ENCODE data around the gene ASCC1. TPM values are rescaled to one million over a fixed set of nuclear protein-coding genes. Genes with fewer than 3 reads are reported as not detected.

Gene ASCC1
- total RNA-seq, 1 donor: 11.0 TPM

GRCh38 chr10:72086466-72087391, 129.3 kb downstream of the ASCC1 start:
- DNase-seq (ENCODE audit: low read depth in 2 of 3, low spot score in 2 of 3): peak in 2 of 3 donors; percentile 56 to 62

DNA sequence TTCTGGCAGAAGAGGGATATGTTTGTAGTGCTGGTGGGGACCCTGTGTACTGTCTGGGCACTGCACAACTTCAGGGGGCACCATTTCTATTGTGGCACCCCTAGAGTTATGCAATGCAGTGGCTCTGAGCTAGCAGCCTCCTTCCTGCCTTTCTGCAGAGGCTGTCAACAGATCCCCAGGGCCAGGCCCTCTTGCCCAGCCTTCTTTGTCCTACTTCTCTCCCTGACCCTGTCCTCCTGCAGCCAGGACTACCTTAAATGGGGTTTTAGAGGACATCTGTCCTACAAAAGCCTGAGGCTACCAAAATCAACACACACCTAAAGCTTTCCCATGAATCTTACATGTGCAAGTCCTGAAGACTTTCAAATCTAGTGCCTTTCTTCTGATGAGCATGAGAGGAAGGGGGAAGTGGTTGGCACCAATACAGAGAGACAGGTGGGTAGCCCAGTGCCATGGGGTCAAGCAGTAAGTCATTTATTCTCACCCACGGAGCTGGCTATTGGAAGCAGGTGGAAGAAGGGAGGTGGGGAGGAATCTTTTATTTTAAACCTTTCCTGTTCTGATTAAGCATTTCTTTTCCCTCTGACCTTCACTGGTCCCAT, 130.1 kb downstream of the ASCC1 start:
- no peak for DNase-seq (ENCODE audit: low read depth in 2 of 3, low spot score in 2 of 3)

DNA sequence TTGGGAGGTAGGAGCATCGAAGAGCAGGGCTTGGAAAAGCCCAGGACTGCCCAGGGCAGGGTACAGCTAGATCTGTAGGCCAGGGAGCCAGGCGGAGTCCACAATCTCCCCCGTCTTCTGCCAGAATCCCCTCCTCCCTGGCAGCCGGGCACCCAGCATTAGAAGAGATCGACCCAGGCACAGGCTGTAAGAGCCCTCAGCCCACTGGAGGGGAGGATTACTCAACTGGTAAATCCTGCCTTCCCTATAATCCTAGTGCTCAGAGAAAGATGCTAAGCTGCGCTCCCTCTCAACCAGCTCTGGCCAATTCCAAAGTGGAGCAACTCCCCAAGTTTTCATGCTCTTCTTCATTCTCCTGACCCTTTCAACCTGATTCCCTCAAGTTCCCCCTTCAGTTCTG, 130.9 kb downstream of the ASCC1 start:
- no peak for DNase-seq (ENCODE audit: low read depth in 2 of 3, low spot score in 2 of 3)

- no peak for DNase-seq (ENCODE audit: low read depth in 2 of 3, low spot score in 2 of 3)
These were observed 132.2 kb downstream of the ASCC1 start for GRCh38 chr10:72083790-72084459.

DNA sequence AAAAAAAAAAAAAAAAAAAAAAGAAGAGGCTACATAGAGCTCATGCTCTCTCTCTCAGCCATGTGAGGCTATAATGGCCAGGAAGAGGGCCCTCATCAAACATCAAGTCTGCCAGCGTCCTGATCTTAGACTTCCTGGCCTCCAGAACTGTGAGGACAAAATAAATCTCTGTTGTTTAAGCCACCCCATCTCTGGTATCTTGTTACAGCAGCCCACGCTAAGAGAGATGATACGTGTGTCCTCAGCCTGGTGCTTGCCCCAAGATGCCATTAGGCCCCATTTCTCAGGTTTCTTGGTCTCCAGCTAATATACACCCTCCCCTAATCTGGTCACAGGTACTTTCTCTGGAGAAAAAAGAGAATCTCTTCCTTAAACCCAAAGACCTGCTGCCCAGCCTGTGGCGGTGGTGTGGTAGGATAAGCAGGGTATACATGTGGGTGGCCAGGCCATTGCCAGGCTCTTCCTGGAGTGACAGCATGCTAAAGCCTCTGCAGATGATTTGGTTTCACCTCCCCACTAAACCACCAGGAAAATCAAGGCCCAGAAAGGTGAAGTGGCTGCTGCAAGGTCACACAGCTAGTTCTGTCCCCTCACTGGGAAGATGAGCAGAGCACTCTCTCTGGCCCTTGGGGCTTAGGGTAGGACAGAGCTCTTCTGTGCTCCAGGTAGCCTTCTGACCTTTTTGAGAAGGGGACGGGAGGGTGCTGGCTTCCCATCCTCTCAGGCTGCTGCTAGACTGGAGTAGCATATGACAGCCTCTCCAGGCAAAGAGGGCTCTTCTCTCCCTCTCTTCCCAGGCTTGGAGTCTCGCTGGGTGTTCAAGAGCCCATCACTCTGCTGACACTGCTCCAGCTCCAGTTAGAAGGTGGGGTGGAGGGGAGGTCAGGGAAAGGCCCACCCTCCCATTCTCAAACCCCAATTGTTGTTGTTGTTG, 133.0 kb downstream of the ASCC1 start:
- DNase-seq (ENCODE audit: low read depth in 2 of 3, low spot score in 2 of 3): no peak

DNA sequence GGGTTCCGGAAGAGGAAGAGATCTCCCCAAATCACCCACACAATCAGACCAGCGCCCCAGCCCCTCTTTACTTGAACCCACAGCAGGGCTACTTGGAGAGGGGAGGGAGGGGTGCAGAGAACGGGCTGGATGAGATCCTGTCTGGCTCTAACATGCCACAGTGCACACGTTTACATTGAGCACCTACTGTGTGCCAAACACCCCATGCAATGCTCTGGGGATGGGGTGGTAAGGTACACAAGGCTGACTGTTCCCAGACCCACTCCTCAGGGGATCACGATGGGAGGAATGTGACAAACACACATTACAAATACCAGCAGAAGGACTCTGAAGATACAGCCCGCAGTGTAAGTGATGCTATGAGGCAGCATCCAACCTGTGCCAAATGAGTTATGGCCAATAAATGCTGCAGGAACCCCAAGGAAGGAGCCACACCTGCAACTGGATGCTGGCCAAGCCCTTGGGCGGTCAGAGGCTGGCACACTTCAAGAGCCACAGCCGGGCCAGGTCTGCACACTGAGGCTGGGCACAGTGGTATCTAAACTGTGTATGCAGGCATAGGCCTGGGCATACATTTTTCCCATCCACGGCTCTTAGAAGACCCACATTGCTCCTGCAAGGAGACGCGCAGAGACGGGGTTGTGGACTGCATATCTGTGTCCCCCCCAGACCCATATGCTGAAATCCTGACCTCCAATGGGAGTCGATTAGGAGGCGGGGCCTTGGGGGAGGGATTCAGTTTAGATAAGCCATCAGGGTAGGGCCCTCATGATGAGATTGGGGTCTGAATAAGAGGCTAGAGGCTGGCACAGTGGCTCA, 134.1 kb downstream of the ASCC1 start:
- DNase-seq (ENCODE audit: low read depth in 2 of 3, low spot score in 2 of 3): no peak

GRCh38 chr10:72081210-72081609, 134.9 kb downstream of the ASCC1 start:
- no peak for DNase-seq (ENCODE audit: low read depth in 2 of 3, low spot score in 2 of 3)

DNA sequence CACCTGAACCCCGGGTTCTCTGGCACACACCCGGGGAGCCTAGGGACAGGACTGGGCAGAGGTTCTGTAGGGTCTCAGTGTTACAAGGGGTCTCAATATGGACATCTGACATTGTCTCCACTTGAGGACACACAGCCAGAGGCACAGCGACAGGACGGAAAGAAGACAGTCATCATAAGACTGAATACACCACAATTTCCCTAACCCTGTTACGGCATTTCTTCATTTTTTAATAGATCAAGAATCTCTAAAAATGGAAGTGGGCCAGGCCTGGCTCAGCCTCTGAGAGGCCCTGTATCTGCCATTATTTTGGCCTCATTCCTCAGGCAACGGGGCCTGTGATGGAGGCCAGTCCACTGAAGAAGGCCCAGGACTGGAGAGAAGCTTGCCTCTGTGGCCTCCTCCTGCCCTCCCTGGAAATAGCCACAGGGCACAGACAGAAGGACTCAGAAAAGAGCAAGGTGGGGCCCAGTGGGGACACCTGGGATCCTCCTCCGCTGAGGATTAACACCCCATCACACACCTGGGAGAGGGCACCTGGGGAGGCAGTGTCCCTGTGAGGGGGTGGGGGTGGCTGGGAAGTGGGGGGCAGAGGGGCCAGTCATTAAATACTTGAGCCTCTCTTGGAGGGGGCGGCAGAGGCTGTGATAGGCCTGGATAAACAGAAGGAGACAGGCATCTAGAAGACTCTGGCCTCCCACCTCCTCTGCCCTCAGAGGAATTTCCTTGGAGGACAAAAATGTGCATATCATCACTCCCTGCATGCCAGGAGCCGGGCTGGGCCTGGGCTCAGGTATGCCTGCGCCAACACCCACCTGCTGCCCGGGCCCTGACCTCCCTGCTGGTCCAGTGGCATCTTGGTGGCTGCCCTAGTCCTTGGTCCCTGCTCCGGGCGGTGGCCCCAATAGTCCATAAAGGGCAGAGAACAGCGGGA, 135.8 kb downstream of the ASCC1 start:
- no peak for DNase-seq (ENCODE audit: low read depth in 2 of 3, low spot score in 2 of 3)

DNA sequence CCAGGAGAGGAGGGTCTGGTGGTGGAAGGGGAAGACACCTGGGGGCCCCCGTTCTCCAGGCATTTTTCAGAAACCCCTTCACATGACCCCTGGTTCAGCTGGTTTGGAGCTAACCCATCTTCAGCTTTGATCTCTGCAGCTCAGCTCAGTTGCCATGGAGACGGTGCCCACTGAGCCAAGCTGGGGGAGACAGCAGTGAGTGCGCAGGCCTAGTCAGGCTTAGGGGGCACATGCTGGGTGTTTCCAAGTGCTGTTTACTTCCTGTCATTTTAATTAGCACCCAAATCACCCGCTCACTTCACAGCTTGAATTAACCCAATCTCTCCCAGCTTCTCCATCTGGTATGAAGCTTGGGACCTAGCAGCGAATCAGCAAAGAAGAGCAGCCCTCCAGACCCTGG, 136.7 kb downstream of the ASCC1 start:
- DNase-seq (ENCODE audit: low read depth in 2 of 3, low spot score in 2 of 3): peak in 2 of 3 donors; percentile 24 to 37

DNA sequence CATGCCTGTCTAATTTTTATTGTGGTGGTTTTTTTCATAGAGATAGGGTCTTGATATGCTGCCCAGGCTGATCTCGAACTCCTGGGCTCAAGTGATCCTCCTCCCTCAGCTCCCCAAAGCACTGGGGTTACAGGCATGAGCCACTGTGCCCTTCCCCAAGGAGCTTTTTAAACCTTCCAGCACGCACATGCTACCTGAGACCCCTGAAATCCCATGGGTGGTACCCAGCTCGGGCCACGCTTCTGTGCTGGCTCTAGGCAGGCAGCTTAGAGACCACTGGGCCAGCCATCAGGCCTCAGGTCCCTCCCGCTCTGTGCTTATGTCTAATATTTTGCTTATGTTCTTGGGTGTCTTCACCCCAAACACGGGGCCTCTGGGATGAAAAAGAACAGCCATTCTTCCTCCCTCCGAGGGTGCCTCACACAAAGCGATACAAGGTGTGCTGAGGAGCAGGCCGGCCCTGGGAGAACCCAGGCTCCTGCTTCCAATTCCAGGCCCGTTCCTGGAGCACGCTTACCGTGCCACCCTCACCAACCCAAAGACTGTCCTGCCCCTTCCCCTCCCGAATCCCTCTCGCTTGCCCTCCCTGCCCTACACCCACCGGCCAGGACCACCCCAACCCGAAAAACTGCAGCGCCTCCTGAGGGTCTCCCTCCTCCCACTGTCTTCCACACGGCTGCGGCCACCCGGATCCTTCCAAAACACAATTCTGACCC, 138.6 kb downstream of the ASCC1 start:
- no peak for DNase-seq (ENCODE audit: low read depth in 2 of 3, low spot score in 2 of 3)

DNA sequence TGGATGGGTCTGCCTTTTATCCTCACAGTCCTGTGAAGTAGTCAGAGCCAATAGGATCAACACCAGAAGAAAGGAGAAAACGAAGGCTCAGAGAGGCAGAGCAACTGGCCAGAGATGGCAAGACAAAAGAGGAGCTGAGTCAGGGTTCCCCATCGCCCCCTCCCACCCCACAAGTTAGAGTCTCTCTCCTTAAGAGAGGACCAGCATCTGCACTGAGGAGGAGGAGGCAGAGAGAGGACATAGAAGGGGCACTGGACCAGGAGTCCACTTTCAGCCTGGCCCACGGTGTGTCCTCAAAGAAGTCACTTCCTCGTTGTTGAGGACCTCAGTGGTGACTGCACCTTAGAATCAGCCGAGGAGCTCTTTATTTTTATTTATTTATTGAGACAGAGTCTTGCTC, 139.3 kb downstream of the ASCC1 start:
- DNase-seq (ENCODE audit: low read depth in 2 of 3, low spot score in 2 of 3): no peak

DNA sequence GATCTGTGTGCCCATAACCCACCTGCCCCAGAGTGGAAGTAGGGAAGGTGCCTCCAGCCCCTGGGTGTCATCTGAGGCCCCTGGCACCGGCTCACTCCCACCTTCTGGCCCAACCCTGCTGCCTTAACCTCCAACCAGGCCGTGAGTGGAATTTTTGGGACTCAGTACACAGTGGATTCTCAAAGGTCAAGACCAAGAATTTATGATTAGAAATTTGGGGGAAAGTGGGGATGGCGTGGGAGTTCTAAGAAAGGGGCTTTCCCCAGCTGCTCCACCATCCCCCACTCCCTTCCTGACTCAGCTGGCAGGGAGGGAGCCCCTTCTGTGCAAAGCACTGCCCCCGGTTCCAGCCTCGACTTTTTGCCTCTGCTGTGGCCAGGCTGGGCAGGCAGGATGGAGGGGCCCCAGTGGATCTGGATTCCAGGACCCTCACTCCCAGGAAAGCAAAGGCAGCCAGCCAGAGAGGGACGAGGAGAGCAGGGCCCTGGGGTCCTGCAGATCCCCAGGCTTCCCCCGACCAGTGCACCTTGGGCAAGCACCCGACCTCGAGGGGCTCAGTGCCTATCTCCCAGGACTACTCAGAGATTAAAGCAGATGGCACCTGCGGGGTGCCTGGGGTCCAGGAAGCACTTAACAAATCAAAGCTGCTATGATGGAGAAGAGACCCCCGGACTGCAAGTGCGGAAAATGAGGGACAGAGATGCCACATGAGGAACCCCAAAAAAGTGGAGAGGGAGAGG, 140.5 kb downstream of the ASCC1 start:
- no peak for DNase-seq (ENCODE audit: low read depth in 2 of 3, low spot score in 2 of 3)

GRCh38 chr10:72074574-72075375, 141.3 kb downstream of the ASCC1 start:
- DNase-seq (ENCODE audit: low read depth in 2 of 3, low spot score in 2 of 3): no peak

DNA sequence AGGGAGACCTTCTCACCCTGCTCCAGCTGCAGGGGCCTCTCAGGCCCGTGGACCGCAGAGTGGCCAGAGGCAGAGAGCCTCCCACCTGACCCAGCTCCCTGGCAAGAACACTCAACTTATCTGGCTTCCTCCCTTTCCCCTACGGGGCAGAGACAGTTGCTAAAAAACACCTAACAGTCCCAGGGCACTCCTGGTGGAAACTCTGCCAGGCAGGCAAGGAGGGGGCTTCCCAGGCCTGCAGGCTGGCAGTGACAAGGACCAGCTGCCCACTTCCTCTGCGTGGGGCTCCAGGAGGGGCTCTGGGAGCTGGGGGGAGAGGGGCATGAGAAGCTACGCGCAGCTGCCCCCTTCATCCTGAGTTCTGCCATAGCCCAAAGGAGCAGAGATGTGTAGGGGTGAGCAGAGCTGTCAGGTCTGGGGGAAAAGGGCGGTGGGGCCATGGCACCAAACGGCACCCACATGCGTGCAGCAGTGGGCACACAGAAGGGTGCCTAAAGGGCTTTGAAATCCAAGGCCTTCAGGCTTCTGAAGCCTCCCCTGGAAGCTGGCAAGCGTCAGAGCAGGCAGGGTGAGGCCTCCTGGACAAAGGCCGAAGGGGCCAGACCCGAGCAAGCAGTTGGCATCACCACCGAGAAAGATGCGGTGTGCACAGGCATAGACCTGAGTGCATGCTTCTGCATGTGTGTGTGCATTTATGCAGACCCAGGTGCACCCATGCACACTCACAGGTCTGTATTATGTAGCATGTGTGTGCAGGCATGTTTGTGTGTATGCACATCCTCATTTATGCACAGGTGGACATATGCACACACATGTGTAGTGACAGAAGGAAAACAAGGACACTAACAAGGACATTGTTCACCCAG, 142.1 kb downstream of the ASCC1 start:
- DNase-seq (ENCODE audit: low read depth in 2 of 3, low spot score in 2 of 3): no peak

DNA sequence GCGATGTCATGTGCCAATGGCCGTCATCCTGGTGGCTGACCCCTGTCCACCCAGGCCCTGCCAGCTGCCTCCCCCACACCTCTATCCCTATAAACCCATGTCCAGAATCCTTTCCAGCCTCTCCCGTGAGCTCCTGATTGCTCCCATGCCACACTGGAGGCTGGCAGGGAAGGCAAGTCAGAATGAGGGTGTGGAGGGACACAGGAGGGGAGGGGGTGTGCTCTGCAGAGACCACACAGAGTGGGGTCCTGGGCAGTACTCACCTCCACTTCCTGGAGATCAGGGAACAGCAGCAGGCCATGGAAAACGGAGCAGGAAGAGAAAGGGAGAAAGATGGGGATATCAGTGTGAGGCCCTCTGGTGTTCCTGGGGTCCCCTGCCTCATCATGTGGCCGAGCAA, 143.4 kb downstream of the ASCC1 start:
- no peak for DNase-seq (ENCODE audit: low read depth in 2 of 3, low spot score in 2 of 3)
